GM23338 (cell line): Measurements from ENCODE around the gene CRISPLD2.

Source experiments
- JUNB ChIP-seq: IDR thresholded peaks from one replicate; pipeline ENCODE4 v1.6.1; 2016; ENCODE audit warnings: antibody characterized with exemption; ENCODE audit not compliant: unreplicated experiment
- TF ChIP-seq, protein P1 (sequence below), 2 experiments: fragments of 200-600 bp in 1 of 2; sonication (generic) in 1 of 2; conservative IDR thresholded peaks; 2 replicates each; pipeline versions ENCODE4 v1.5.1 to v1.6.1; 2016 to 2017; ENCODE audit warnings: antibody characterized with exemption in 2 of 2, low read depth in 2 of 2, mild to moderate bottlenecking in 2 of 2, moderate library complexity in 1 of 2

GRCh38 chr16:84853534-84853933 is 33.7 kb downstream of the CRISPLD2 start:
- TF ChIP-seq JUNB = no peak
- TF ChIP-seq, protein P1, sequence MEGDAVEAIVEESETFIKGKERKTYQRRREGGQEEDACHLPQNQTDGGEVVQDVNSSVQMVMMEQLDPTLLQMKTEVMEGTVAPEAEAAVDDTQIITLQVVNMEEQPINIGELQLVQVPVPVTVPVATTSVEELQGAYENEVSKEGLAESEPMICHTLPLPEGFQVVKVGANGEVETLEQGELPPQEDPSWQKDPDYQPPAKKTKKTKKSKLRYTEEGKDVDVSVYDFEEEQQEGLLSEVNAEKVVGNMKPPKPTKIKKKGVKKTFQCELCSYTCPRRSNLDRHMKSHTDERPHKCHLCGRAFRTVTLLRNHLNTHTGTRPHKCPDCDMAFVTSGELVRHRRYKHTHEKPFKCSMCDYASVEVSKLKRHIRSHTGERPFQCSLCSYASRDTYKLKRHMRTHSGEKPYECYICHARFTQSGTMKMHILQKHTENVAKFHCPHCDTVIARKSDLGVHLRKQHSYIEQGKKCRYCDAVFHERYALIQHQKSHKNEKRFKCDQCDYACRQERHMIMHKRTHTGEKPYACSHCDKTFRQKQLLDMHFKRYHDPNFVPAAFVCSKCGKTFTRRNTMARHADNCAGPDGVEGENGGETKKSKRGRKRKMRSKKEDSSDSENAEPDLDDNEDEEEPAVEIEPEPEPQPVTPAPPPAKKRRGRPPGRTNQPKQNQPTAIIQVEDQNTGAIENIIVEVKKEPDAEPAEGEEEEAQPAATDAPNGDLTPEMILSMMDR (conservative IDR thresholded peaks at IDR 0.05; ENCODE audit: low read depth in 2 of 2) = no peak
